Kidney (tissue), 14 donors: Measurements from ENCODE around the gene CASP5. TPM values are rescaled to one million over a fixed set of nuclear protein-coding genes. Genes with fewer than 3 reads are reported as not detected.

Experiments
- DNase-seq, 5 donors: peaks; one replicate each; pipeline ENCODE4 v3.0.0-alpha.2; 2013 to 2020
- FAIRE-seq: peaks from 2 replicates; lab custom pipeline; 2012; peaks lifted over from hg19 to GRCh38; lab: Jason Lieb, UNC
- H3K27ac ChIP-seq, 2 donors: one replicate each; pipeline ENCODE4 v1.7.0; 2013; ENCODE audit warnings: low read depth in 2 of 2, low read length in 2 of 2, inconsistent platforms in 1 of 2
- H3K27me3 ChIP-seq: one replicate; pipeline ENCODE4 v1.7.1; 2013; ENCODE audit warnings: low read length, inconsistent platforms; ENCODE audit not compliant: control insufficient read depth, insufficient read depth
- H3K36me3 ChIP-seq, 3 donors: one replicate each; pipeline versions ENCODE4 v1.7.0 to v1.7.1; 2013; ENCODE audit warnings: low read length in 3 of 3, control low read depth in 1 of 3, inconsistent platforms in 1 of 3; ENCODE audit not compliant: insufficient read depth in 3 of 3, control insufficient read depth in 2 of 3
- H3K4me1 ChIP-seq, 3 donors: one replicate each; pipeline versions ENCODE4 v1.7.0 to v1.7.1; 2013; ENCODE audit warnings: low read length in 3 of 3, inconsistent platforms in 1 of 3, low read depth in 1 of 3; ENCODE audit not compliant: control insufficient read depth in 2 of 3, insufficient read depth in 2 of 3
- H3K4me3 ChIP-seq, 3 donors: one replicate each; pipeline versions ENCODE4 v1.7.0 to v1.8.1; 2013; ENCODE audit warnings: low read length in 3 of 3, control low read depth in 1 of 3, inconsistent platforms in 1 of 3
- H3K9ac ChIP-seq, 3 donors: one replicate each; pipeline versions ENCODE4 v1.7.0 to v1.7.1; 2013; ENCODE audit warnings: low read length in 3 of 3, control low read depth in 1 of 3, inconsistent platforms in 1 of 3
- H3K9me3 ChIP-seq, 3 donors: one replicate each; pipeline versions ENCODE4 v1.7.0 to v1.7.1; 2013; ENCODE audit warnings: low read length in 3 of 3, control low read depth in 1 of 3, inconsistent platforms in 1 of 3; ENCODE audit not compliant: control insufficient read depth in 2 of 3, insufficient read depth in 1 of 3
- CTCF ChIP-seq: IDR thresholded peaks from 3 replicates; pipeline ENCODE4 v1.5.1; 2012; ENCODE audit warnings: mild to moderate bottlenecking, moderate library complexity, borderline replicate concordance; ENCODE audit not compliant: insufficient read depth; ENCODE audit errors: extremely low read depth
- intact Hi-C: fragments of 100-400 bp; cut with DNase I; formaldehyde crosslinking; loops from one replicate; pipeline ENCODE4 v1.11.1; 2022
- polyA plus RNA-seq: library from polyadenylated mRNA; stranded (reverse); fragments of 350-450 nt; fragmentation: Illumina TruSeq; extraction: RNeasy Lipid Tissue Mini Kit (QIAGEN cat#74804); gene quantifications from one replicate; pipeline ENCODE4 v1.2.3, GENCODE V29; 2014; ENCODE audit warnings: low read depth, low replicate concordance; ENCODE audit not compliant: insufficient read depth
- total RNA-seq: library from RNA; stranded (reverse); fragmentation: NEBNext Ultra II Directional; extraction: Animal tissue kit (Norgen Biotek cat#: 25700); gene quantifications from one replicate; pipeline ENCODE4 v1.2.1, GENCODE V29; 2021
- donor health status: control.
- donor health status: control.
- donor health status: control.
- donor health status: control.
- donor health status: control.
- donor health status: DM: yes; HTN: yes; CAD: no.
- donor health status: Normal renal cell carcinoma (clear cell type).

Gene CASP5
- total and polyA plus RNA-seq, 2 donors from 2014 or later, result 0.91 TPM; not detected in 1

- H3K27ac ChIP-seq, result no peak overlapping the region
- TF ChIP-seq CTCF, result no peak
Measured at GRCh38 chr11:104962852-104963251, 60.1 kb downstream of the CASP5 start.

GRCh38 chr11:104957280-104957679 is 65.7 kb downstream of the CASP5 start:
- H3K4me3 ChIP-seq, result no peak overlapping the region
- no peaks in the 10 kb centered on the region for H3K27me3 ChIP-seq
- TF ChIP-seq CTCF, result no peak
- H3K9ac ChIP-seq, result no peak overlapping the region
- H3K4me1 ChIP-seq, result peaks cover 0 to 4% (median 0%) of the 10 kb centered on the region in 3 donors
- DNase-seq (no peak), FAIRE-seq (no peak)
- no peak overlapping the region for H3K27ac ChIP-seq
- H3K9me3 ChIP-seq, result no peaks in the 10 kb centered on the region
- intact Hi-C loops, result no loop called here
- H3K36me3 ChIP-seq, result peaks cover 0 to 4% (median 0%) of the 10 kb centered on the region in 3 donors

More at GRCh38 chr11:104962852-104963251, 60.1 kb downstream of the CASP5 start:
- H3K4me1 ChIP-seq, result peaks cover 0 to 5% (median 0%) of the 10 kb centered on the region in 3 donors
- DNase-seq (no peak), FAIRE-seq (no peak)
- peaks cover 0 to 3% (median 0%) of the 10 kb centered on the region in 3 donors for H3K36me3 ChIP-seq
- H3K27me3 ChIP-seq, result no peaks in the 10 kb centered on the region
- no peak overlapping the region for H3K4me3 ChIP-seq
- intact Hi-C loops, result no loop called here
- no peaks in the 10 kb centered on the region for H3K9me3 ChIP-seq
- no peak overlapping the region for H3K9ac ChIP-seq

GRCh38 chr11:104956528-104956927 is 66.4 kb downstream of the CASP5 start:
- no peak for TF ChIP-seq CTCF
- FAIRE-seq (no peak), DNase-seq (no peak)
- peaks cover 0 to 7% (median 0%) of the 10 kb centered on the region in 3 donors for H3K36me3 ChIP-seq
- H3K27ac ChIP-seq, result no peak overlapping the region
- no peaks in the 10 kb centered on the region for H3K9me3 ChIP-seq
- H3K4me3 ChIP-seq, result no peak overlapping the region
- H3K9ac ChIP-seq, result no peak overlapping the region
- no peaks in the 10 kb centered on the region for H3K27me3 ChIP-seq
- intact Hi-C loops, result no loop called here
- peaks cover 0 to 4% (median 0%) of the 10 kb centered on the region in 3 donors for H3K4me1 ChIP-seq

- intact Hi-C loops, result no loop called here
- H3K27ac ChIP-seq, result no peak overlapping the region
- no peak overlapping the region for H3K9ac ChIP-seq
- H3K36me3 ChIP-seq, result peaks cover 0 to 29% (median 18%) of the 10 kb centered on the region in 3 donors
- FAIRE-seq (peak; percentile 93), DNase-seq (peak in 1 of 5 donors; percentile 30)
- peak; percentile 53 for TF ChIP-seq CTCF
- H3K9me3 ChIP-seq, result no peaks in the 10 kb centered on the region
- no peak overlapping the region for H3K4me3 ChIP-seq
- no peaks in the 10 kb centered on the region for H3K27me3 ChIP-seq
- no peaks in the 10 kb centered on the region for H3K4me1 ChIP-seq
Measured at GRCh38 chr11:104946907-104947306, 76.1 kb downstream of the CASP5 start.
